ENCODE data around the gene GTSE1. TPM values are rescaled to one million over a fixed set of nuclear protein-coding genes. Genes with fewer than 3 reads are reported as not detected.

Gene GTSE1
- total and polyA plus RNA-seq, 5 donors from 2014 or later, result 0.17 to 1.3 (median 0.47) TPM; not detected in 1

DNA sequence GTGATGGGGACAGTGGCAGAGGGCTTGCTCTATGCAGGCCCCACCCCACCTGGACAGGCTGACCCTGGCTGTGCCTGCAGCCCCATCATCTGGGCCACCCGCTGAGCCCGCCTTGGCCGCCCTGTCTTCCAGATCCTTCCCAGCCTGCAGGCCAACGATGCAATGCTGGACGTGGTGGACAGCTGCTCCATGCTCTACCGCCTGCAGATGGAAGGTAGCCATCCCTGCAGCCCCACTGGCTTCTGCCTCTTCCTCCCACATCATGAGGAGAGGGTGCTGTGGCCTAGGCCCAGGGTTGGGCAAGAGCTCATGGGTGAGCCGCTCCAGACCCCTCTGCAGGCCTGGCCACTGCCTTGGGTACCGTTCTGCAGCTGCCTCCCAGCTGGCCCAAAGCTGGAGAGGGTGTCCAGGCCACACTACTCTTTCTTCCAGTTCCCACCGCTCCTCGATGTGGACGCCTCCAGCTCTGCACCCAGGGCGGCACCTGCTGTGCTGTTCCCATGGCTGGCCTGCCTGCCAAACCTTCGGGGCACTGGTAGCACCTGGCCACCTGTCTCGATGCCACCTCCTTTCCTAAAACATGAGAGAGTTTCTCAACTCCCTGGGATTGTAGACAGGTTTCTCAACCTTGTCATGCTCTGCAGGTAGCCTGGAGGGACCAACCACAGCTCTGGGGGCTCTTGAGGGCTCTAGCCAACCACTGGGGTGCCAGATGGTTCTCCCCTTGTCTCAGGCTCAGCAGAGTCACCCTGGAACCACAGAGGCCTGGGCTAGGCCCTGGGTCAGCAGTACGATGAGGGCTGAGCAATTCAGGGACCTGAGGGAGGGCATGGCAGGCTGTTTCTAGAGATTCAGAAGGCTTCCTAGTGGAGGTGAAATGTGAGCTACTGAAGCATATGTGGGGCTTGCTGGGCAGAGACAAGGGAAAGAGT lies 9.5 kb upstream of the GTSE1 start:
- H3K27ac Mint-ChIP-seq, result peak overlapping the region in 2 of 3 donors; percentile 22 to 76
- Histone ChIP-seq H3K27me3 (ENCODE audit: control insufficient read depth, insufficient read depth, low read length) (no peaks in the 10 kb centered on the region), H3K4me1 (ENCODE audit: control insufficient read depth, insufficient read depth, low read length, poor library complexity, severe bottlenecking) (peaks cover 11% of the 10 kb centered on the region), H3K4me3 (ENCODE audit: low read depth, low read length) (no peak overlapping the region), H3K9me3 (ENCODE audit: control insufficient read depth in 2 of 2, low read length in 2 of 2) (no peaks in the 10 kb centered on the region), H3K36me3 (ENCODE audit: control insufficient read depth, insufficient read depth, low read length) (peaks cover 5% of the 10 kb centered on the region), H3K27ac (ENCODE audit: insufficient read depth, low read length, poor library complexity, severe bottlenecking) (no peak overlapping the region)
- peaks cover 0 to 16% (median 4%) of the 10 kb centered on the region in 4 donors for H3K4me1 Mint-ChIP-seq
- peaks cover 0 to 1% (median 0%) of the 10 kb centered on the region in 7 donors for H3K9me3 Mint-ChIP-seq
- ATAC-seq (ENCODE audit: low read depth in 2 of 2), result no peak
- no peaks in the 10 kb centered on the region for H3K27me3 Mint-ChIP-seq
- no peak for DNase-seq
- H3K36me3 Mint-ChIP-seq, result peaks cover 15% of the 10 kb centered on the region
- H3K4me3 Mint-ChIP-seq, result no peak overlapping the region

DNA sequence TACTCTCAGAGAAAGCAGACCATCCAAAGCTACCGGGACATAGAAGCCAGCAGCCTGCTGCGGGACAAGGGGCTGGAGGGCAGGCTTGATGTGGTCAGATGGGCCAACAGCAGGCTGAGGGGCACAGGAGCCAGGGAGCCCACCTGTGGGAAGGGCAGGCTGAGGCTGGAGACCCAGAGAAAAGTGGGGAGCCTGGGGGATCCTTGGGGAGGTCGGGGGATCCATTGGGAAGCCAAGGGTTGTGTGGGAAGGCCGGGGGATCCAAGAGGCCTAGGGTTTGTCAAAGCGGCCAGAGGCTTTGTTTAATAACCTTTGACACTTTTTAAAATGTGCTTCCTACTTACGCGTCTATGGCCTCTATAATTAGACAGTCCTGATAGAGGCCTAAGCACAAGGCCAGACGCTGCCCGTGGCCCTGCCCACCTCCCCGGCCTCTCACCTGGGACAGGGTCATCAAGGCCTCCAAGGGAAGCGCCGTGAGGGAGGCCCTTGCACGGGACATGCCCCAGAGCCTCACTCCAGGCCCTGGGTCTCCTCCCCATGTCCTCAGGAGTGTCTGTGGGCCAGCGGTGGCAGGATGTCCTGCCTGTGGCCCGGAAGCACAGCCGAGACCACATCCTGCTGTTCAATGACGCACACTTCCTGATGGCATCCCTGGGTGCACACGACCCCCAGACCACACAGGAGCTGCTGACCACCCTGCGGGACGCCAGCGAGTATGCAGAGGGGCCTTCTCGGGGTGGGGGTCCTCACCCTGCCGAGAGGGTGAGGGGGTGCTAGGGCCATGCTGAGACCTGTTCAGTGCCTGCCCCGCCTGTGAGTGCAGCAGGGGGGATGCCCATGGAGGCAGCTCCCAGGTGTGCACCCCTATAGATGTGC lies 8.6 kb upstream of the GTSE1 start:
- DNase-seq, result peak in 1 of 3 donors; percentile 71
- Mint-ChIP-seq H3K36me3 (peaks cover 18% of the 10 kb centered on the region), H3K9me3 (peaks cover 0 to 3% (median 0%) of the 10 kb centered on the region in 7 donors), H3K4me3 (peak overlapping the region in 1 of 4 donors; percentile 7), H3K27ac (peak overlapping the region; percentile 22 to 76 (median 32)), H3K27me3 (no peaks in the 10 kb centered on the region), H3K4me1 (peaks cover 0 to 19% (median 4%) of the 10 kb centered on the region in 4 donors)
- ATAC-seq (ENCODE audit: low read depth in 2 of 2), result peak; percentile 39 to 52
- H3K4me3 ChIP-seq (ENCODE audit: low read depth, low read length), result no peak overlapping the region
- H3K36me3 ChIP-seq (ENCODE audit: control insufficient read depth, insufficient read depth, low read length), result peaks cover 5% of the 10 kb centered on the region
- no peaks in the 10 kb centered on the region for H3K9me3 ChIP-seq (ENCODE audit: control insufficient read depth in 2 of 2, low read length in 2 of 2)
- H3K27me3 ChIP-seq (ENCODE audit: control insufficient read depth, insufficient read depth, low read length), result no peaks in the 10 kb centered on the region
- H3K4me1 ChIP-seq (ENCODE audit: control insufficient read depth, insufficient read depth, low read length, poor library complexity, severe bottlenecking), result peaks cover 11% of the 10 kb centered on the region
- H3K27ac ChIP-seq (ENCODE audit: insufficient read depth, low read length, poor library complexity, severe bottlenecking), result no peak overlapping the region

DNA sequence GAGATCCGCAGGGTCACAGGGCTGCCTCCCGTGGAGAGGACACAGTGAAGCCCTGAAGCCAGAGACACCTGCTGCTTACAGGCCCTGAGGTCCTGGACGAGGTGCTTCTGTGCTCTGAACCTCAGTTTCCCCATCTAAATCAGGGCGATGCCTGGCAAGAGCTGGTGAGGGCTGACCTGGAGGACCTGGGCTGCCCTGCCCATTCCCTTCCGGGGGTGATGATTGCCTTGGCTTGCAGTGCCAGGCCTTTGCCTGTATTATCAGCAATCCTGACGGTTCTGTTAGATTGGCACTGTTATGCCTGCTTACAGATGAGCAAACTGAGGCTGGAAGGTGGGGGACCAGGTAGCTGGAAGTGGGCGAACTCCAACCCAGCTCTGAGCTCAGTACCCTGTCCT lies 7.8 kb upstream of the GTSE1 start:
- Mint-ChIP-seq H3K4me3 (peak overlapping the region in 1 of 4 donors; percentile 7), H3K27me3 (no peaks in the 10 kb centered on the region), H3K27ac (no peak overlapping the region), H3K4me1 (peaks cover 0 to 19% (median 4%) of the 10 kb centered on the region in 4 donors), H3K36me3 (peaks cover 17% of the 10 kb centered on the region), H3K9me3 (peaks cover 0 to 3% (median 0%) of the 10 kb centered on the region in 7 donors)
- H3K4me3 ChIP-seq (ENCODE audit: low read depth, low read length), result no peak overlapping the region
- DNase-seq, result no peak
- ATAC-seq (ENCODE audit: low read depth in 2 of 2), result no peak
- H3K27ac ChIP-seq (ENCODE audit: insufficient read depth, low read length, poor library complexity, severe bottlenecking), result no peak overlapping the region
- H3K36me3 ChIP-seq (ENCODE audit: control insufficient read depth, insufficient read depth, low read length), result peaks cover 5% of the 10 kb centered on the region
- no peaks in the 10 kb centered on the region for H3K9me3 ChIP-seq (ENCODE audit: control insufficient read depth in 2 of 2, low read length in 2 of 2)
- H3K27me3 ChIP-seq (ENCODE audit: control insufficient read depth, insufficient read depth, low read length), result no peaks in the 10 kb centered on the region
- peaks cover 11% of the 10 kb centered on the region for H3K4me1 ChIP-seq (ENCODE audit: control insufficient read depth, insufficient read depth, low read length, poor library complexity, severe bottlenecking)

DNA sequence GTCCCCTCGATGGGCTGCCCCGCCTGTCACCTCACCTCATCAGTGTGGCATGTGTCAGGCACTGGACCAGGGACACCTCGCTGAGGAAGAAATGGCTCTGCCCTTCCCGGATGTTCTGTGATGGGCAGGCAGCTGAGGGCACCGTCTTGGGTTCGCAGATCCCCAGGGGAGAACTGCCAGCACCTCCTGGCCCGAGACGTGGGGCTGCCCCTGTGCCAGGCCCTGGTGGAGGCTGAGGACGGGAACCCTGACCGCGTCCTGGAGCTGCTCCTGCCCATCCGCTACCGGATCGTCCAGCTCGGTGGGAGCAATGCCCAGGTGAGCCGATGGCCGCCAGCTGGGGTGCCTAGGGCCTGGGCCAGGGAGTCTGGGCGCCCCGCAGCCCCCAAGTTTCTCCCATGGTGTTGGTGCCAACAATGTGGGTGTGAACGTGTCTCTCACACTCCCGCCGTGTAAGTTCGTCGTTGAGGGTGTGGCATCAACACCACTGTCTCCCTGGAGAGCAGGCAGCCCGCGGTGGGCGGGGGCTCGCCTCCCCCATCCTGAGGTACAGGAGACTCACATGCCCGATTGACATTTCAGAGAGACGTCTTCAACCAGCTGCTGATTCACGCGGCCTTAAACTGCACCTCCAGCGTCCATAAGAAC lies 7.3 kb upstream of the GTSE1 start:
- no peak overlapping the region for H3K27ac Mint-ChIP-seq

DNA sequence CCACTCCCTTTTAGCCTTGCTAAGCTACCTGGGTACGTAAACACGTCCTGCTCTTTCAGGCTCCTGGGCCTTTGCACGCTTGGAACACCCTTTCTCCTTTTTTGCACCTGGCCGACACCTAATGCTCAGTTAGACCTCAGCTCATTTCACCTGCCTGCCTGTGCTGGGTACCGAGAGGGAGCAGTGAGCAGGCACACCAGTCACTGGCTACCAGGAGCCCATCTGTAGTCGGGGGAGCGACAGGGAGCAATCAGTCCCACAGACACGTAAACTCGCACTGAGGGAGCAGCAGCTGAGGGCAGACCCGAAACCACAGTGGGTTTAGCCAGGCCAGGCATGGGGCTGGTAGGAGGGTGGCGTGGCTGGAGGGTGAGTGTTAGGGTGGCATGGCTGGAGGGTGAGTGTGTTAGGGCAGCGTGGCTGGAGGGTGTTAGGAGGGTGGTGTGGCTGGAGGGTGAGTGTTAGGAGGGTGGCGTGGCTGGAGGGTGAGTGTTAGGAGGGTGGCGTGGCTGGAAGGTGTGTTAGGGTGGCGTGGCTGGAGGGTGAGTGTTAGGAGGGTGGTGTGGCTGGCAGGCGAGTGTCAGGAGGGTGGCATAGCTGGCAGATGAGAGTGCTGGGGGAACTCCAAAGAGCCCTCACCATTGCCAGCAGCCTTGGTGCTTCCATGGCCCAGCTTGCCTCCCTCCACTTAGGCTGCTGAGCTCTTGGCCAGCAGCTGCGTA lies 6.4 kb upstream of the GTSE1 start:
- no peak overlapping the region for H3K27ac Mint-ChIP-seq
- H3K4me3 ChIP-seq (ENCODE audit: low read depth, low read length), result no peak overlapping the region
- no peaks in the 10 kb centered on the region for H3K9me3 ChIP-seq (ENCODE audit: control insufficient read depth in 2 of 2, low read length in 2 of 2)
- H3K9me3 Mint-ChIP-seq, result peaks cover 0 to 3% (median 0%) of the 10 kb centered on the region in 7 donors
- H3K4me1 Mint-ChIP-seq, result peaks cover 0 to 24% (median 4%) of the 10 kb centered on the region in 4 donors
- no peaks in the 10 kb centered on the region for H3K27me3 ChIP-seq (ENCODE audit: control insufficient read depth, insufficient read depth, low read length)
- peaks cover 11% of the 10 kb centered on the region for H3K4me1 ChIP-seq (ENCODE audit: control insufficient read depth, insufficient read depth, low read length, poor library complexity, severe bottlenecking)
- H3K27me3 Mint-ChIP-seq, result no peaks in the 10 kb centered on the region
- H3K27ac ChIP-seq (ENCODE audit: insufficient read depth, low read length, poor library complexity, severe bottlenecking), result no peak overlapping the region
- peaks cover 7% of the 10 kb centered on the region for H3K36me3 Mint-ChIP-seq
- no peak overlapping the region for H3K4me3 Mint-ChIP-seq
- DNase-seq (no peak), ATAC-seq (ENCODE audit: low read depth in 2 of 2) (no peak)
- H3K36me3 ChIP-seq (ENCODE audit: control insufficient read depth, insufficient read depth, low read length), result peaks cover 1% of the 10 kb centered on the region

More for the DNA sequence above, 7.3 kb upstream of the GTSE1 start:
- Mint-ChIP-seq H3K4me3 (no peak overlapping the region), H3K9me3 (peaks cover 0 to 3% (median 0%) of the 10 kb centered on the region in 7 donors), H3K36me3 (peaks cover 12% of the 10 kb centered on the region), H3K4me1 (peaks cover 0 to 19% (median 4%) of the 10 kb centered on the region in 4 donors), H3K27me3 (no peaks in the 10 kb centered on the region)
- Histone ChIP-seq H3K4me3 (ENCODE audit: low read depth, low read length) (no peak overlapping the region), H3K27me3 (ENCODE audit: control insufficient read depth, insufficient read depth, low read length) (no peaks in the 10 kb centered on the region), H3K4me1 (ENCODE audit: control insufficient read depth, insufficient read depth, low read length, poor library complexity, severe bottlenecking) (peaks cover 11% of the 10 kb centered on the region), H3K9me3 (ENCODE audit: control insufficient read depth in 2 of 2, low read length in 2 of 2) (no peaks in the 10 kb centered on the region), H3K36me3 (ENCODE audit: control insufficient read depth, insufficient read depth, low read length) (peaks cover 5% of the 10 kb centered on the region), H3K27ac (ENCODE audit: insufficient read depth, low read length, poor library complexity, severe bottlenecking) (no peak overlapping the region)
- ATAC-seq (ENCODE audit: low read depth in 2 of 2), result no peak
- DNase-seq, result no peak

DNA sequence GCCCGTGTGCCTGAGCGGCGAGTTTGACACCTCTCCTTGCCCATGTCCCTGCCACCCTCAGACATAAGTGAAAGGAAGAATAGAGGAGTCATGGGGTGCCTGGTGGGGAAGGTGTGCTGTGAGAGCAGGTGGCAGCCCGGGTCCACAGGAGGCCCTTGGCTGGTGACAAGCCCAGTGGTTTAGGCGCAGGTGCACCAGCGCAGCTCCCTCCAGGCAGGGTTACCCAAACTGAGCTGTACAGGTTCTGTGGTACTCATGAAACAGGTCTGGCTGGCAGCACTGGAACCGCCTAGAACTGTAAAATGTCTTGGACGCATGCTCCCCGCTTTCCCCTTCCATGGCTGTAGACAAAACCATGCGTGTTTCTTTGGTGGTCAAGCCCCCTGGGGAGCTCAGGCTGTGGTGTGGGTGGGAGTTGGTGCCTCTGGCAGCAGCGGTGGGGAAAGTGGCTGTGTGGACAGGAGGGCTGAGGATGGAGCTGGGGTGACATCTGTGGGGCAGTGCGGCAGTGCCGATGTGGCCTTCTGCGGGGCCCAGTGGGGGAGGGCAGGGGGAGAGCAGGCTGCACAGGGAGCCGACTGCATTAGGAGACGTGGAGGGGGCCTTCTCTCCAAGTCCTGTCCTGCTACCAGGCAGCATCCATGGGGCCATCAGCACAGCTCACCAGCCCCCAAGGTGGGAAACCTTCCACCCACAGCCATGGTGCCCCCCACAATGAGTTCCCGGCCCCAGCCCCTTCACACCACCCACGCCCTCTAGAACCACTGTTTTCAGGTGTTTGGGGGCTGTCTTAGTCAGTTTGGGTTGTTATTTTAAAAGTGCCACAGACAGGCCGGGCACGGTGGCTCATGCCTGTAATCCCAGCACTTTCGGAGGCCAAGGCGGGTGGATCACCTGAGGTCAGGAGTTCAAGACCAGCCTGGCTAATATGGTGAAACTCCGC lies 5.6 kb upstream of the GTSE1 start:
- Mint-ChIP-seq H3K27me3 (no peaks in the 10 kb centered on the region), H3K27ac (no peak overlapping the region), H3K4me3 (no peak overlapping the region), H3K36me3 (peaks cover 7% of the 10 kb centered on the region), H3K9me3 (peaks cover 0 to 3% (median 0%) of the 10 kb centered on the region in 7 donors), H3K4me1 (peaks cover 0 to 31% (median 4%) of the 10 kb centered on the region in 4 donors)
- ATAC-seq (ENCODE audit: low read depth in 2 of 2), result no peak
- no peak for DNase-seq
- H3K4me3 ChIP-seq (ENCODE audit: low read depth, low read length), result no peak overlapping the region
- no peak overlapping the region for H3K27ac ChIP-seq (ENCODE audit: insufficient read depth, low read length, poor library complexity, severe bottlenecking)
- H3K36me3 ChIP-seq (ENCODE audit: control insufficient read depth, insufficient read depth, low read length), result no peaks in the 10 kb centered on the region
- peaks cover 18% of the 10 kb centered on the region for H3K4me1 ChIP-seq (ENCODE audit: control insufficient read depth, insufficient read depth, low read length, poor library complexity, severe bottlenecking)
- H3K27me3 ChIP-seq (ENCODE audit: control insufficient read depth, insufficient read depth, low read length), result no peaks in the 10 kb centered on the region
- H3K9me3 ChIP-seq (ENCODE audit: control insufficient read depth in 2 of 2, low read length in 2 of 2), result no peaks in the 10 kb centered on the region
